Left ventricle myocardium inferior (tissue), 1 donor: Measurements from ENCODE around the gene BMP5. TPM values are rescaled to one million over a fixed set of nuclear protein-coding genes. Genes with fewer than 3 reads are reported as not detected.

Experiments used
- DNase-seq: peaks from one replicate; pipeline ENCODE4 v3.0.0-alpha.2; 2020
- H3K27ac ChIP-seq: fragments of 200-600 bp; replicated peaks from 2 replicates; pipeline ENCODE4 v1.8.0; 2021
- H3K27me3 ChIP-seq: fragments of 200-600 bp; 2 replicates; pipeline ENCODE4 v1.8.0; 2021; ENCODE audit warnings: low read depth
- H3K36me3 ChIP-seq: fragments of 200-600 bp; 2 replicates; pipeline ENCODE4 v1.8.0; 2021
- H3K4me1 ChIP-seq: fragments of 200-600 bp; 2 replicates; pipeline ENCODE4 v1.8.0; 2021
- H3K4me3 ChIP-seq: fragments of 200-600 bp; 2 replicates; pipeline ENCODE4 v1.8.0; 2021; ENCODE audit warnings: mild to moderate bottlenecking, moderate library complexity
- H3K9me3 ChIP-seq: fragments of 200-600 bp; replicated peaks from 2 replicates; pipeline ENCODE4 v1.8.0; 2021
- CTCF ChIP-seq: fragments of 200-600 bp; IDR thresholded peaks from 2 replicates; pipeline ENCODE4 v1.8.0; 2021; ENCODE audit warnings: antibody characterized with exemption, mild to moderate bottlenecking, borderline replicate concordance
- intact Hi-C: fragments of 100-400 bp; cut with micrococcal nuclease; formaldehyde crosslinking; loops from one replicate; pipeline ENCODE4 v1.11.0; 2022
- total RNA-seq: library from RNA; stranded (reverse); fragmentation: NEBNext Ultra II Directional; extraction: Animal tissue kit (Norgen Biotek cat#: 25700); gene quantifications from one replicate; pipeline ENCODE4 v1.2.1, GENCODE V29; 2021
- donor health status: DM: no; HTN: yes; CAD: no; lungs with severe emphysema.

BMP5 gene
- total RNA-seq, 1 donor from 2014 or later: 0.93 TPM

GRCh38 chr6:55756531-55757031 lies 118.8 kb downstream of the BMP5 start:
- H3K4me1 ChIP-seq: no peaks in the 10 kb centered on the region
- H3K27ac ChIP-seq: peak overlapping the region; percentile 10
- intact Hi-C loops: no loop called here
- H3K4me3 ChIP-seq: no peak overlapping the region
- H3K27me3 ChIP-seq: no peaks in the 10 kb centered on the region
- TF ChIP-seq CTCF: no peak
- DNase-seq: no peak
- no peaks in the 10 kb centered on the region for H3K36me3 ChIP-seq
- no peaks in the 10 kb centered on the region for H3K9me3 ChIP-seq

- no peaks in the 10 kb centered on the region for H3K27me3 ChIP-seq
- no peak overlapping the region for H3K4me3 ChIP-seq
- no peak for TF ChIP-seq CTCF
- H3K4me1 ChIP-seq: no peaks in the 10 kb centered on the region
- H3K9me3 ChIP-seq: peaks cover 11% of the 10 kb centered on the region
- no peak overlapping the region for H3K27ac ChIP-seq
- intact Hi-C loops: no loop called here
- no peaks in the 10 kb centered on the region for H3K36me3 ChIP-seq
- no peak for DNase-seq
Measured at GRCh38 chr6:55748880-55749279, 126.5 kb downstream of the BMP5 start.

GRCh38 chr6:55746473-55746872 lies 128.9 kb downstream of the BMP5 start:
- no peaks in the 10 kb centered on the region for H3K4me1 ChIP-seq
- peaks cover 15% of the 10 kb centered on the region for H3K9me3 ChIP-seq
- intact Hi-C loops: no loop called here
- no peaks in the 10 kb centered on the region for H3K27me3 ChIP-seq
- TF ChIP-seq CTCF: no peak
- no peak for DNase-seq
- no peak overlapping the region for H3K27ac ChIP-seq
- H3K36me3 ChIP-seq: no peaks in the 10 kb centered on the region
- no peak overlapping the region for H3K4me3 ChIP-seq

GRCh38 chr6:55734256-55734655 lies 141.1 kb downstream of the BMP5 start:
- no peaks in the 10 kb centered on the region for H3K27me3 ChIP-seq
- H3K36me3 ChIP-seq: no peaks in the 10 kb centered on the region
- H3K9me3 ChIP-seq: peaks cover 14% of the 10 kb centered on the region
- intact Hi-C loops: no loop called here
- DNase-seq: no peak
- no peak overlapping the region for H3K27ac ChIP-seq
- H3K4me3 ChIP-seq: no peak overlapping the region
- H3K4me1 ChIP-seq: no peaks in the 10 kb centered on the region
- no peak for TF ChIP-seq CTCF

- H3K9me3 ChIP-seq: no peaks in the 10 kb centered on the region
- H3K27ac ChIP-seq: no peak overlapping the region
- H3K36me3 ChIP-seq: no peaks in the 10 kb centered on the region
- DNase-seq: no peak
- no peak overlapping the region for H3K4me3 ChIP-seq
- intact Hi-C loops: no loop called here
- no peak for TF ChIP-seq CTCF
- no peaks in the 10 kb centered on the region for H3K27me3 ChIP-seq
- H3K4me1 ChIP-seq: no peaks in the 10 kb centered on the region
Measured at GRCh38 chr6:55729665-55730064, 145.7 kb downstream of the BMP5 start.

- no peak for DNase-seq
- Histone ChIP-seq H3K4me1 (no peaks in the 10 kb centered on the region), H3K4me3 (no peak overlapping the region), H3K27me3 (no peaks in the 10 kb centered on the region), H3K9me3 (no peaks in the 10 kb centered on the region), H3K27ac (no peak overlapping the region), H3K36me3 (no peaks in the 10 kb centered on the region)
- TF ChIP-seq CTCF: no peak
- intact Hi-C loops: no loop called here
Measured at GRCh38 chr6:55726144-55726543, 149.2 kb downstream of the BMP5 start.
